Lower leg skin (tissue), 3 donors: Measurements from ENCODE around the gene ORM2.
"Not testable (repeated sequence)": the region's sequence is repeated elsewhere in the genome, so short reads cannot be mapped to it uniquely, and the experiment has no call there.

Source experiments
- POLR2A ChIP-seq, 2 donors: fragments of 450-650 bp; IDR thresholded peaks; one replicate each; pipeline ENCODE4 v1.6.1; 2016 to 2017; ENCODE audit warnings: antibody characterized with exemption in 2 of 2, mild to moderate bottlenecking in 1 of 2, moderate library complexity in 1 of 2
- TF ChIP-seq, protein P1 (sequence below), 3 donors: fragments of 450-650 bp; IDR thresholded peaks; one replicate each; pipeline ENCODE4 v1.5.1; 2016; ENCODE audit warnings: antibody characterized with exemption in 3 of 3, mild to moderate bottlenecking in 3 of 3, moderate library complexity in 2 of 3

DNA sequence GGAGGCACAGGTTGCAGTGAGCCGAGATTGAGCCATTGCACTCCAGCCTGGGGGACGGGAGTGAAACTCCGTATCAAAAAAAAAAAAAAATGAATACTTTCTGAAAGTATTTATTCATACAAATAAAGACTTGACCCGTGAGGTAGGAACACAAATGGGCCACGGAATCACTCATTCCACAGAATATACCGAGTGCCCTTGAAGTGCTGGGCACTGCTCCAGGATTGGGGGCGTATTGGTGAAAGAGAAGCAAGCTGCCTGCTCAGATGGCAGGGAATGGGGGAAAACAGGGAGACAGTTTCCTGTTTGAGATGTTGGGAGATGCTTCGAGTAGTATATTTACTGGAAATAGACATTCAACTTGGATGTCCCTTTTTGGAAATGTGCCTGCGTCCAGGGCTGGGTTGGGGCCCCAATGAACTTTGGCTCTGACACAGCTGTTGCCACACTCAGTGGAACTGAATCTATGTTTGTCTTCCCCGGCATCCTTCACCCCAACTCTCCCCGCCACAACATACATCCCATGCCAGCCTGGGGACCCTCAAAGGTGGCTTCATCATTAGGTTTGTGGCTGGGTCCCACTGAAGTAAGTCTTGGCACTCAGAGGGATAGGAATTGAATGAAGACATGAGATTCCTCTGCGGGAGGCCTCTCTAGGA, 7.4 kb upstream of the ORM2 start:
- TF ChIP-seq, protein P1, sequence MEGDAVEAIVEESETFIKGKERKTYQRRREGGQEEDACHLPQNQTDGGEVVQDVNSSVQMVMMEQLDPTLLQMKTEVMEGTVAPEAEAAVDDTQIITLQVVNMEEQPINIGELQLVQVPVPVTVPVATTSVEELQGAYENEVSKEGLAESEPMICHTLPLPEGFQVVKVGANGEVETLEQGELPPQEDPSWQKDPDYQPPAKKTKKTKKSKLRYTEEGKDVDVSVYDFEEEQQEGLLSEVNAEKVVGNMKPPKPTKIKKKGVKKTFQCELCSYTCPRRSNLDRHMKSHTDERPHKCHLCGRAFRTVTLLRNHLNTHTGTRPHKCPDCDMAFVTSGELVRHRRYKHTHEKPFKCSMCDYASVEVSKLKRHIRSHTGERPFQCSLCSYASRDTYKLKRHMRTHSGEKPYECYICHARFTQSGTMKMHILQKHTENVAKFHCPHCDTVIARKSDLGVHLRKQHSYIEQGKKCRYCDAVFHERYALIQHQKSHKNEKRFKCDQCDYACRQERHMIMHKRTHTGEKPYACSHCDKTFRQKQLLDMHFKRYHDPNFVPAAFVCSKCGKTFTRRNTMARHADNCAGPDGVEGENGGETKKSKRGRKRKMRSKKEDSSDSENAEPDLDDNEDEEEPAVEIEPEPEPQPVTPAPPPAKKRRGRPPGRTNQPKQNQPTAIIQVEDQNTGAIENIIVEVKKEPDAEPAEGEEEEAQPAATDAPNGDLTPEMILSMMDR (IDR thresholded peaks at IDR 0.05) = not testable (repeated sequence)
- not testable (repeated sequence) for TF ChIP-seq POLR2A (IDR thresholded peaks at IDR 0.05)
